HCT116 (cell line): ENCODE results near the gene PKP1. TPM values are rescaled to one million over a fixed set of nuclear protein-coding genes. Genes with fewer than 3 reads are reported as not detected.

Experiments used
- ATF3 ChIP-seq: IDR thresholded peaks from 2 replicates; pipeline ENCODE4 v1.6.1; 2012
- total RNA-seq: library from RNA; stranded (reverse); gene quantifications from one replicate; pipeline ENCODE4 v1.2.1, GENCODE V29; 2021; ENCODE audit not compliant: unreplicated experiment
- TF ChIP-seq, protein P1 (sequence below), 3 experiments: fragments of 200-600 bp in 1 of 3; sonication (generic) in 1 of 3; IDR thresholded peaks in 2 of 3; conservative IDR thresholded peaks in 1 of 3; 2 replicates each; pipeline ENCODE4 v1.5.1; 2012 to 2017; ENCODE audit warnings: low read depth in 2 of 3, low read length in 2 of 3, antibody characterized with exemption in 1 of 3, borderline replicate concordance in 1 of 3, control low read depth in 1 of 3, mild to moderate bottlenecking in 1 of 3, mixed read lengths in 1 of 3, mixed run types in 1 of 3, moderate library complexity in 1 of 3; ENCODE audit not compliant: insufficient read depth in 1 of 3

Gene PKP1
- total RNA-seq, 1 experiment from 2014 or later, result 0.07 TPM

- TF ChIP-seq, protein P1, sequence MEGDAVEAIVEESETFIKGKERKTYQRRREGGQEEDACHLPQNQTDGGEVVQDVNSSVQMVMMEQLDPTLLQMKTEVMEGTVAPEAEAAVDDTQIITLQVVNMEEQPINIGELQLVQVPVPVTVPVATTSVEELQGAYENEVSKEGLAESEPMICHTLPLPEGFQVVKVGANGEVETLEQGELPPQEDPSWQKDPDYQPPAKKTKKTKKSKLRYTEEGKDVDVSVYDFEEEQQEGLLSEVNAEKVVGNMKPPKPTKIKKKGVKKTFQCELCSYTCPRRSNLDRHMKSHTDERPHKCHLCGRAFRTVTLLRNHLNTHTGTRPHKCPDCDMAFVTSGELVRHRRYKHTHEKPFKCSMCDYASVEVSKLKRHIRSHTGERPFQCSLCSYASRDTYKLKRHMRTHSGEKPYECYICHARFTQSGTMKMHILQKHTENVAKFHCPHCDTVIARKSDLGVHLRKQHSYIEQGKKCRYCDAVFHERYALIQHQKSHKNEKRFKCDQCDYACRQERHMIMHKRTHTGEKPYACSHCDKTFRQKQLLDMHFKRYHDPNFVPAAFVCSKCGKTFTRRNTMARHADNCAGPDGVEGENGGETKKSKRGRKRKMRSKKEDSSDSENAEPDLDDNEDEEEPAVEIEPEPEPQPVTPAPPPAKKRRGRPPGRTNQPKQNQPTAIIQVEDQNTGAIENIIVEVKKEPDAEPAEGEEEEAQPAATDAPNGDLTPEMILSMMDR (IDR thresholded peaks at IDR 0.05 in 2 of 3, conservative IDR thresholded peaks at IDR 0.05 in 1 of 3; ENCODE audit: borderline replicate concordance in 1 of 3, insufficient read depth in 1 of 3, low read depth in 2 of 3, low read length in 2 of 3), result no peak
- no peak for TF ChIP-seq ATF3
These were observed 97.8 kb downstream of the PKP1 start (continued) for GRCh38 chr1:201381130-201381529.

Other genes with a start within 250 kb of the PKP1 start
- not detected for gene CACNA1S, start 171.1 kb upstream of the PKP1 start, total RNA-seq
- gene ASCL5, start 156.3 kb upstream of the PKP1 start, total RNA-seq, result 0.15 TPM
- 66.3 TPM for gene TMEM9, start 129.0 kb upstream of the PKP1 start, total RNA-seq
- gene IGFN1, start 92.7 kb upstream of the PKP1 start, total RNA-seq, result not detected
- 2.0 TPM for gene TNNT2, start 94.2 kb downstream of the PKP1 start, total RNA-seq
- 56.1 TPM for gene LAD1, start 115.8 kb downstream of the PKP1 start, total RNA-seq
- not detected for gene TNNI1, start 138.2 kb downstream of the PKP1 start, total RNA-seq
- 22.1 TPM for gene PHLDA3, start 185.7 kb downstream of the PKP1 start, total RNA-seq
- 51.7 TPM for gene CSRP1, start 223.6 kb downstream of the PKP1 start, total RNA-seq